ENCODE results near the gene CRAT.

Gene CRAT

GRCh38 chr9:129058965-129059795 lies 51.4 kb downstream of the CRAT start:
- no peak for DNase-seq

GRCh38 chr9:129054163-129054851 lies 56.3 kb downstream of the CRAT start:
- no peak for DNase-seq

GRCh38 chr9:129053020-129053419 lies 57.6 kb downstream of the CRAT start:
- no peak for DNase-seq

GRCh38 chr9:129052592-129052991 lies 58.0 kb downstream of the CRAT start:
- no peak for DNase-seq

Data from CD4-positive, alpha-beta T cell treated with Interleukin-17A for 4 hours (primary cell).